NCI-H2196 treated with DMSO at 0.1 percent for 48 hours (cell line): ENCODE measurements around the gene DDX11.
"Not testable (repeated sequence)": the region's sequence is repeated elsewhere in the genome, so short reads cannot be mapped to it uniquely, and the experiment has no call there.

Experiments
- DNase-seq: peaks from one replicate; lab custom pipeline; 2025; ENCODE audit not compliant: unreplicated experiment; lab: John Stamatoyannopoulos, UW

Gene DDX11

GRCh38 chr12:31121022-31121728 lies 47.5 kb downstream of the DDX11 start:
- not testable (repeated sequence) for DNase-seq

- no peak for DNase-seq
Observed at GRCh38 chr12:31122481-31122880, 48.8 kb downstream of the DDX11 start.

GRCh38 chr12:31124158-31124557 lies 50.5 kb downstream of the DDX11 start:
- DNase-seq = not testable (repeated sequence)

- not testable (repeated sequence) for DNase-seq
Observed at GRCh38 chr12:31125171-31125570, 51.5 kb downstream of the DDX11 start.

- DNase-seq = not testable (repeated sequence)
Observed at GRCh38 chr12:31127209-31127848, 53.7 kb downstream of the DDX11 start.

GRCh38 chr12:31136581-31136980 lies 62.9 kb downstream of the DDX11 start:
- not testable (repeated sequence) for DNase-seq

GRCh38 chr12:31144768-31145167 lies 71.1 kb downstream of the DDX11 start:
- DNase-seq = not testable (repeated sequence)

GRCh38 chr12:31145296-31145695 lies 71.6 kb downstream of the DDX11 start:
- not testable (repeated sequence) for DNase-seq

- not testable (repeated sequence) for DNase-seq
Observed at GRCh38 chr12:31147415-31147814, 73.8 kb downstream of the DDX11 start.

GRCh38 chr12:31150766-31151165 lies 77.1 kb downstream of the DDX11 start:
- DNase-seq = not testable (repeated sequence)
